ENCODE data around the gene PSMD1.

- TF ChIP-seq CTCF (IDR thresholded peaks at IDR 0.05) = no peak
- TF ChIP-seq POLR2AphosphoS5 (IDR thresholded peaks at IDR 0.05) = no peak
- no peak for TF ChIP-seq POLR2A (IDR thresholded peaks at IDR 0.05; ENCODE audit: low read depth)
- no peak for TF ChIP-seq EP300 (IDR thresholded peaks at IDR 0.05)
Observed at GRCh38 chr2:231169488-231169887, 112.8 kb downstream of the PSMD1 start.

Data from esophagus muscularis mucosa (tissue), 4 donors.